HCT116 (cell line): ENCODE results near the gene ANKLE2.
A peak's percentile ranks its signal among the peaks of the same experiment; 100 is the strongest.

Experiments used
- CBX3 ChIP-seq: IDR thresholded peaks from 2 replicates; pipeline ENCODE4 v1.6.1; 2012; ENCODE audit warnings: low read depth
- CEBPB ChIP-seq: IDR thresholded peaks from 2 replicates; pipeline ENCODE4 v1.6.1; 2012; ENCODE audit warnings: low read depth
- CTCF ChIP-seq, 3 experiments: fragments of 200-600 bp in 1 of 3; sonication (generic) in 1 of 3; IDR thresholded peaks in 2 of 3; conservative IDR thresholded peaks in 1 of 3; 2 replicates each; pipeline ENCODE4 v1.5.1; 2012 to 2017; ENCODE audit warnings: low read depth in 2 of 3, low read length in 2 of 3, antibody characterized with exemption in 1 of 3, borderline replicate concordance in 1 of 3, control low read depth in 1 of 3, mild to moderate bottlenecking in 1 of 3, mixed read lengths in 1 of 3, mixed run types in 1 of 3, moderate library complexity in 1 of 3; ENCODE audit not compliant: insufficient read depth in 1 of 3
- EGR1 ChIP-seq: IDR thresholded peaks from 2 replicates; pipeline ENCODE4 v1.6.1; 2012; ENCODE audit warnings: low read depth
- EZH2 ChIP-seq: fragments of 200-600 bp; sonication (generic); IDR thresholded peaks from 2 replicates; pipeline ENCODE4 v1.6.1; 2017; ENCODE audit warnings: antibody characterized with exemption, mixed run types
- JUND ChIP-seq: IDR thresholded peaks from 2 replicates; pipeline ENCODE4 v1.6.1; 2012
- MAX ChIP-seq: IDR thresholded peaks from 2 replicates; pipeline ENCODE4 v1.6.1; 2012
- POLR2A ChIP-seq: IDR thresholded peaks from 2 replicates; pipeline ENCODE4 v1.7.0; 2011; ENCODE audit warnings: borderline replicate concordance; ENCODE audit not compliant: insufficient read depth, insufficient read length; ENCODE audit errors: extremely low read depth
- POLR2AphosphoS5 ChIP-seq: IDR thresholded peaks from 2 replicates; pipeline ENCODE4 v1.6.1; 2011; ENCODE audit warnings: mild to moderate bottlenecking, low read depth, low read length, moderate library complexity
- SP1 ChIP-seq: IDR thresholded peaks from 2 replicates; pipeline ENCODE4 v1.6.1; 2012; ENCODE audit warnings: low read depth
- SRF ChIP-seq: IDR thresholded peaks from 2 replicates; pipeline ENCODE4 v1.6.1; 2012; ENCODE audit warnings: low read depth
- TCF7L2 ChIP-seq: IDR thresholded peaks from 2 replicates; pipeline ENCODE4 v1.7.0; 2011; ENCODE audit warnings: borderline replicate concordance, inconsistent platforms; ENCODE audit not compliant: insufficient read depth, insufficient read length; ENCODE audit errors: extremely low read depth
- ZFX ChIP-seq: fragments of 450-650 bp; IDR thresholded peaks from 2 replicates; pipeline ENCODE4 v1.6.1; 2017
- TF ChIP-seq, protein P1 (sequence below): IDR thresholded peaks from 2 replicates; pipeline ENCODE4 v1.6.1; 2011; ENCODE audit warnings: mild to moderate bottlenecking, low read length, moderate library complexity; ENCODE audit not compliant: insufficient replicate concordance; ENCODE audit errors: extremely low read depth

DNA sequence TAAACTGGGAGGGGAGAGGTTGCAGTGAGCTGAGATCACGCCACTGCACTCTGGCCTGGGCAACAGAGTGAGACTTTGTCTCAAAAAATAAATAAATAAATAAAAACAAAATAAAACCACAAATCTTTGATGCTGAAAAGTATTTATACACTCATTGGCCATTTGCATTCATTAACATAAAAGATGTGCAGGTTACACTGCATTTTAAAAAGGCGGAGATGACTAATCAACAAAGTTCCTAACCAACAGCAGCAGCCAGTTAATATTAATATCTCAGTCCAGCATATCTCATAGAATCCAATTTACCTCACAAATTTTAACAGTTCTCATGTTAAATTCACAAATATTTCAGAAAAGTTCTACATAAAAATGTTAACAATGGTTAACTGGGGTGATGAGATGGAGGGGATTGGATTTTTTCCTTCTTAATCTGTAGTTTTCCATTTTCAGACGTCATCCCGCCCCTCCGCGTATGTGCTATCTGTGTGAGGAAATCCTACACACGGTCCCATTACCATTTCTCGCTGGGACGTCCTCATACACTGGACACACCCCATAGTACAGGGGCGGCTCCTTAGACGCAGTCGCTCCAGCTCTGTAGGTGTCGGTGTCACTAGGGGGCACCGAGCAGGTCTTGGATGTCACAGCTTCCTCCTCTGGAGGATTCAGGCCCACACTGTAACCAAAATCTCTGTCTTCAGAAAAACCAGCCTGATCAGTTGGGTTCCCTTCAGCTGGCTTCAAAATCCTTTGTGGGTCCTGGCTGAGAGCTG, 7.3 kb downstream of the ANKLE2 start:
- TF ChIP-seq SP1: no peak
- TF ChIP-seq, protein P1, sequence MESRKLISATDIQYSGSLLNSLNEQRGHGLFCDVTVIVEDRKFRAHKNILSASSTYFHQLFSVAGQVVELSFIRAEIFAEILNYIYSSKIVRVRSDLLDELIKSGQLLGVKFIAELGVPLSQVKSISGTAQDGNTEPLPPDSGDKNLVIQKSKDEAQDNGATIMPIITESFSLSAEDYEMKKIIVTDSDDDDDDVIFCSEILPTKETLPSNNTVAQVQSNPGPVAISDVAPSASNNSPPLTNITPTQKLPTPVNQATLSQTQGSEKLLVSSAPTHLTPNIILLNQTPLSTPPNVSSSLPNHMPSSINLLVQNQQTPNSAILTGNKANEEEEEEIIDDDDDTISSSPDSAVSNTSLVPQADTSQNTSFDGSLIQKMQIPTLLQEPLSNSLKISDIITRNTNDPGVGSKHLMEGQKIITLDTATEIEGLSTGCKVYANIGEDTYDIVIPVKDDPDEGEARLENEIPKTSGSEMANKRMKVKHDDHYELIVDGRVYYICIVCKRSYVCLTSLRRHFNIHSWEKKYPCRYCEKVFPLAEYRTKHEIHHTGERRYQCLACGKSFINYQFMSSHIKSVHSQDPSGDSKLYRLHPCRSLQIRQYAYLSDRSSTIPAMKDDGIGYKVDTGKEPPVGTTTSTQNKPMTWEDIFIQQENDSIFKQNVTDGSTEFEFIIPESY: no peak
- TF ChIP-seq CBX3: no peak
- TF ChIP-seq POLR2AphosphoS5: no peak
- TF ChIP-seq MAX: no peak
- TF ChIP-seq CEBPB: no peak
- peak in 2 of 3 experiments; percentile 6 to 24; a peak in 2 of 6 replicates for TF ChIP-seq CTCF (IDR thresholded peaks at IDR 0.05 in 2 of 3, conservative IDR thresholded peaks at IDR 0.05 in 1 of 3; ENCODE audit: borderline replicate concordance in 1 of 3, insufficient read depth in 1 of 3, low read depth in 2 of 3, low read length in 2 of 3)
- no peak for TF ChIP-seq POLR2A
- no peak for TF ChIP-seq EZH2
- no peak for TF ChIP-seq TCF7L2
- no peak for TF ChIP-seq EGR1
- no peak for TF ChIP-seq JUND
- no peak for TF ChIP-seq ZFX
- TF ChIP-seq SRF: no peak
